KG1 (cell line): ENCODE results near the gene FNDC7.
"Not testable (repeated sequence)": the region's sequence is repeated elsewhere in the genome, so short reads cannot be mapped to it uniquely, and the experiment has no call there.

Experiments used
- DNase-seq: peaks from one replicate; lab custom pipeline; 2025; lab: John Stamatoyannopoulos, UW

FNDC7 gene

DNA sequence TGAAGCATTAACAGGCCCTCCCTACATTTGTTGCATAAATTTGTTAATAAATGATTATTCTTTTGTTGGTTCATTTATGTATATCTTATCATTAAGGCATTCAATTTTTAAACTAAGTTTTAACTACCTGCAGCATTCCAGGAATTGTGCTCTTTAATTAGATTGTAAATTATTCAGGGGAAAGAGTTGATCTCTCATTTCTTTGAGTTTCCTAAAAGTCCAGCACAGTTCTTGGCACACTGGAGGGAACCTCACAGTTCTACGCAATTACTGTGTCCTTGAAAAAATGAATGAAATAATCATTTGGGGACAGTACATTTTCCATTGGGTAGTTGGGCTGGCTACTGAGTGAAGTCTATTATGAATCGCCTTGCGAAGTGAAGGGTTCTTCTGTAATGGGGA lies 33.3 kb downstream of the FNDC7 start:
- no peak for DNase-seq

DNA sequence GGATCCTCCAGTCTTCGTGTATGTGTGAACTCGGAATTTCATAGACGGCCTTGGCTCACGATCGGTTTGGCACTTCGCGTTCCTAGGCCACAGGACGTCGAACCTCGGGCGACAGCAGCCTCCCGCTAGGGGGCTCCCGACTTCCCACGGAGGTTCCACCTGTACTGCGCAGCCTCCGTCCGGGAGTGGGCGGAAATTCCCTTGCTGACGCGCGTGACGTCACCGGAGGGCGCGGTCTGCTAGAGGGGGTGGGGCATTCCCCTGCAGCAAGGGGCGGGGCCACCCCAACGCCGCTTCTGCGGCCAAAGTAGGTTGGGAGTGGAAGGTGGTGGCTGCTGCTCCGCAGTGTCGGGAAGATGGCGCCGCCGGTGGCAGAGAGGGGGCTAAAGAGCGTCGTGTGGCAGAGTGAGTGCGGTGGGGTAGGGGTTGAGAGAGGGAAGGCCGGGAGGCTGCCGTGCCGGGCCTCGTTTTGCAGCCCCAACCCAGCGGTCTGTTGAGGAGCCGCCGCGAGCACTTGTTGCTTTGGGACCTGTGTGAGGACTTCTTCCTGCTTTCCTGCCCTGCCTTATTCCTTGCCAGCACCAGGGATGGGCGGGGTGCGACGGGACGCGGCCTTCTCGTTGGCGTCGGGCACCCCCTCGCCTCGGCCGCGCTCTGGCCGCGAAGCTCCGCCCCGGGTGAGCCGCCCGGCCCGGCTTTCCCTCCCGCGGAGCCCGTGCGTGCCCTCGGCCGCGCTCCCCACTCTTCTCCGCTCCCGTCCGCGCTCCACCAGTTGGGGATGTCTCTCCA lies 33.9 kb downstream of the FNDC7 start, which contains the start of gene STXBP3:
Gene STXBP3 (plus strand): TSS at position 293 of the 789 bp plus-strand sequence. CDS start 64 bp downstream, at position 357.
- DNase-seq, result peak; percentile 96

DNA sequence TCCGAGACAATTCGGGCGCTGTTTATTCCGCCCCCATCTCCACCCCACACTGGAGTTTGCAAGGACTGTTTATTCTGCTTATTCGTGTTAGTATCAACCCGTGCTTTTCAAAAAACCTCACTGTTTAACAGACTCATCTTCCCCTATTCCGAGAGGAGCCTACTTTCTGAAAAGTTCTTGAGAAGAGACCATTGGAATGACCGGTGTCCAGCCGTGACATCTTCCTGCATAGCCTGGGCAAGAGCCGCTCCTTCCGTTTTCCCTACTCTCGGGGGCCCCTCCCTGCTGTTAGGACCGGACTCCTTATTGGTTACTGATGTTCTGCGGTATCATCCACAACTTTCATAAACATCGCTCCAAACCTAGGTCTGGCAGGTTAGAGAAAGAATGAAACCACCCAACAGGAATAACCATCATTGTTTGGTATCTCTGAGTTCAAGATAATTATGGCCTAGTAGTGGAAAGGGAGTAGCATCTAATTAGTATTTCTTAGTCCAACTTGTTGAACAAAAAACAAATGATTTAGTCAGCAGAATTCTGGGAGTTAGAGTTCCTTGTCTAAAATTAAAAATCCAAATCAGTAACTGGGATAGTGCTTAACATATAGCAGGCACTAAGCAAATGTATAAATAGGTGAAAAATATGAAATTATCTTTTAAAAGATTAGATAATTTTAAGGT lies 34.6 kb downstream of the FNDC7 start:
- peak; percentile 8 for DNase-seq

DNA sequence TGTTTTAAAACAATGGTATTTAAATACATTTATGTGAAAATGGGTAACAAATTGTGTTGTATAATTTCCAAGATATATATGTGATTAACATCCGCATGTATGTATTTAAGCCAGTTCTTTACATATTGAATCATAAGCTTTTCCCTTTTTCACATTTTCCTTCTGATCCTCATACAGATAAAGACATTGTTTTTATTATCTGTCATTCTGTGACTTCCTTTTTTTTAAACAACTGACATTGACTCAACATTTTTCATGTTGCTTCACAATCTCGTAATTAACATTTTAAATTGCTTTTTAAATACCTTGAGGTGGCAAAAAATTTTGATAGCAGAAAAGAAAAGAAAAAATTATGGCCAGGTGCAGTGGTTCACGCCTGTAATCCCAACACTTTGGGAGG lies 35.2 kb downstream of the FNDC7 start:
- no peak for DNase-seq

DNA sequence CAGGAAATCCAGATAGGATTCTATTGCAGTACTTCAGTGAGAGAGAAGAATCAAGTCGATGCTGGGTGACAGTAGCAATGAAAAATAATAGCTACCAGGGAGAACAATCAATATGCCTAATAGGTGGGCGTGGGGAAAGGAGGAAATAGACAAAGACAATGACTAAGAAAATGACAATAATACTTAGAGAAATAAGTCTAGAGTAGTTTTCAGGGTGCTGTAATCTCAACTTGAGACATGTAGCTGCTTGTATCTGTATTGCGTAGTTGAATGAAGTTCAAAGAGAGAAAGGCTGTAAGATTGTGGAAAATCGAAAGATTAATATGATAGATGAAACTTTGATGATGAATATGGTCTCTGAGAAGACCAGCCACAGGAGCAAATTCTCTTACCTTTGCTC lies 36.4 kb downstream of the FNDC7 start:
- no peak for DNase-seq

DNA sequence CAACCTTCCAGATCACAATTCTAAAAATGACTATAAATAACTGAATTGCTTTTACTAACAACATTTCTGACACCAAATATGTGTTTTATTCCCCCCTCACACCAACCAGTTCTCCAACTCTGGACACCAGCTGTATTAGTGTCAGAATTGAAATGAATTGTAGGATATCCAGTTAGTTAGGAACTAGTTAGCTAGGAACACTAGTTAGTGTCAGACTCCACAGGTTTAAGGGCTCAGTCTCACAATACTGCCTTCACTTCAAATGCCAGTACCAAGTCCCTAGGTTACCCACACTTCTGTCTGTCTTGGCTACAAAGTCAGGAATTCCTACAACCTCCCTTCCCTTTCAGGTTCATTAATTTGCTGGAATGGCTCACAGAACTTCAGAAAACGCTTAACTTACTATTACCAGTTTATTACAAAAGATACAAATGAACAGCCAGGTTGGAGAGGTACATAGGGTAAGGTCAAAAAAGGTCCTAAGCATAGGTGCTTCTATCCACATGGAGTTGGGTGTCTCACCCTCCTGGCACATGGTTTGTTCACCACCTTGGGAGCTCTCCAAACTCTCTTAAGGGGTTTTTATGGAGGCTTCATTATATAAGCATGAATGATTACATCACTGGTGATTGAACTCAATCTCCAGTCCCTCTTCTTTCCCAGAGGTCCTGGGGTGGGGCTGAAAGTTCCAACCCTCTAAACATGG lies 37.9 kb downstream of the FNDC7 start:
- DNase-seq, result no peak

DNA sequence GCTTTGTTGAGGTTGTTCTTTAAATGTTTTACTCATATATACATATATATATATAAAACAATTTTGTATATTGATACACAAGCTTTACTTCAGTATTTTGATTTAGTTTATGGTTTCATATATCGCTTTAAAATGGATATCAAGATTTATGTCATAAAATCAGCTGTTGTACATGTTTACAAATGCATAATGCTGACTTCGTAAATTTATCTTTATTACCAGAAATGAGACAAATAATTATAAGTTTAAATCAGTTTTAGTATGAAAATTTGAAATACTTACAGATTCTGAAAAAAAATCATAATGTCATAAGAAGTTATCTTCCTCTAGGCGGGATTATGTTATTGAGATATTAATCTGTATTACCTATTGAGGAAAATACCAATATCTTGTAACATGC lies 40.7 kb downstream of the FNDC7 start:
- DNase-seq, result no peak

DNA sequence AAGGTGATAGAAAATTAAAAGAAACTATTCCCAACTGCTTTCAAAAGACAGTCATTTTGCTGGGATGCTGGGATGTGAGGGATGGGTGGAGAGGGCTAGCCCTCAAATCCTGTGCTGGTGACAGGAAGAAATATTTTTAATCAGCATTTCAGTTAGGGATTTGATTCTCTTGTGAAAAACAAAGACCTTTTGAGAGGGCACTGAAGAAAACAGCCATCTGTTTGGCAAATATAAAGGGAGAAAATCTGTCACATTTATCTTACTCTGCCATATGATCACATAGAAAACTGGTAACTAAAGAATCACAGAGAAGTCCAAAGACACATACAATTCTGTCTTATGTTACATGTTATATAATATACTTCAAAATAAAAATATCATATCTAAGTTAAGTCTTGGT lies 46.1 kb downstream of the FNDC7 start:
- no peak for DNase-seq

DNA sequence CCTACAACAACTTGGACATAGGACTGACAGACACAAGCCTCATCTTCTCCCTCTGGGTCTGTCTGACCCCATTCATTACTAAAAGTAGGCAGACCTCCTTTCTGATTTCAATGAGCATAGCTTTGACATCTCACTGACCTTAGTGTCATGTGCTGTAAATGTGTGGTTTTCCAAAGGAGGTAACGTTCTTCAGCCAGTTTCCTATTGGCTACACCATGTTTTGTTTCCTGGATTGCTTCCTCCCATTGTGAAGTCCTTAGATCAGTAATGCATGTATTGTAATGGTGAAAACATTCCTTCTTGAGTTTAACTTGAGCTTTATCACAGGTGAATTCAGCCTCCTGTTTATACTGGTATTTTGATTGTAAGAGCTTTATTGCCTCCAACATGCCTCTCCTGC lies 54.4 kb downstream of the FNDC7 start:
- no peak for DNase-seq

DNA sequence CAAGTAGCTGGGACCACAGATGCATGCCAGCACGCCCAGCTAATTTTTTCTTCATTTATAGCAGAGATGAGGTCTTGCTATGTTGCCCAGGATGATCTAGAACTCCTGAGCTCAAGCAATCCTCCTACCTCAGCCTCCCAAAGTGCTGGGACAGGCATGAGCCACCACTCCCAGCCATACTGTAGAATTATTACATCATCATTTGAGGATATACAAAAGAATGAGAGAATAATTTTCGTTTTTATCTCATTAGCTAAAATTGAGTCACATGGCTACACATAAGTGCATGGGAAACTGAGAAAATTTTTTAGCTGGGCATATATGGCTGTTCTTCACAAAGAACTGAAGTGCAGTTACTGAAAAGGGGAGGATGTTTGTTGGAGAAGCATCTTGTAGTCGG lies 55.0 kb downstream of the FNDC7 start:
- no peak for DNase-seq

DNA sequence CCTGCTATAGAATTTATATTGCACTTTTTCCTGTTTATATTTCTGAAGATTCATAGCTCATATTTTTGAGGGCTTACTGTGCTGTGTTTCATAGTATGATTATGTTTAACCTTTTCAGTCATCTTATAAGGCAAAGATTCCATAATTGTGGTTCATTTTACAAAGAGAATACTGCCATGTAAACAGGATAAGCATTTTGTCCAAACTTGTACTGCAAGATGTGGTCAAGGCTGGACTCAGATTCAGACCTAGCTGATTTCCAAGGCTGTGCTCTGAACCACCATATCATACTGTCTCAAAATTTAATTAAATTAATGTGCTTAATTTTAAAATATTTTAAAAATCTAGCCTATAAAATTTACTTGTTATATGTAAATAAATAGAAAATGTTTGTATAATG lies 65.1 kb downstream of the FNDC7 start:
- no peak for DNase-seq

DNA sequence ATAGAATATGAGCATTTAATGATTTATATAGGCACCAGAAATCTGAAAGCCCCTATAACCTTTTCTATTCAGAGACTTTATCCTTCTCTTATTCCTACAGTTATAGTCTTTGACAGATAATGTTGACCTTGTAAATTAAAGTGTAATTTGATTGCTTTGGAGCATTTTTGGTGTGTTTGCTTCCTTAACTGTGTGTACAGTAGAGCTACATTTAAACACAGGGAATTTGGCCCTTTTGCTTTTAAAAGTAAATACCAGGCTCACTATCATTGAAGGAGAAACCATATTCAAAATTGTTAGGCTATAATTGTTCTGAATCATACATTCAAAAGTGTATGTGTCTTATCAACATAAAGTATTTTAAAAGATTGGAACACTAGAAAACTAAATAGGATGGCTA lies 66.7 kb downstream of the FNDC7 start:
- DNase-seq, result no peak

DNA sequence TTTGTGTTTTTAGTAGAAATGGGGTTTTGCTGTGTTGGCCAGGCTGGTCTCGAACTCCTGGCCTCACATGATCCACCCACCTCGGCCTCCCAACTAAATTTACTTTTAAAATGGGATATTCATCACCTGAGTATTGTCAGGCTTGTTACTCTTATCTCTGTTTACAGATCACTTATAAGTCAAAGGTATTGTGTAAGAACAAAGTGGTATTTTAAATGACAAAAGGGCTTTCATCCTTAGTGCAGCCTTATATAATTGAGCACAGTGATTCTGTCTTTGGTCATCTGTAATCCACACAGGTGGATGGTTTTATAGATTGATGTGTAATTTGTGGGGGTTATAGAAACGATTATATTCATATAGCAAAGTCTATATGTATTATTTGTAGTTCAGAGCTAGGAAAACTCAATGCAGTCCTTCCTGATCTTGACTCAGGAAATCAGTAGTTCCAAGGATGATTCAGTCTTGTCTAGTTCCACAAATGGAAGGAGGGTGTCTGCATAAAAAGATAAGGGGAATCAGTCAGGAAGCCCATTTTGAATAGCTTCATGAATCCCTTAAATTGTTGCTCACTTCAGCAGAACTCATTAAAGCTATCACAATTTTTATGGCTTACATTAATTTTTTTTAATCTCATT lies 68.3 kb downstream of the FNDC7 start:
- DNase-seq, result no peak

DNA sequence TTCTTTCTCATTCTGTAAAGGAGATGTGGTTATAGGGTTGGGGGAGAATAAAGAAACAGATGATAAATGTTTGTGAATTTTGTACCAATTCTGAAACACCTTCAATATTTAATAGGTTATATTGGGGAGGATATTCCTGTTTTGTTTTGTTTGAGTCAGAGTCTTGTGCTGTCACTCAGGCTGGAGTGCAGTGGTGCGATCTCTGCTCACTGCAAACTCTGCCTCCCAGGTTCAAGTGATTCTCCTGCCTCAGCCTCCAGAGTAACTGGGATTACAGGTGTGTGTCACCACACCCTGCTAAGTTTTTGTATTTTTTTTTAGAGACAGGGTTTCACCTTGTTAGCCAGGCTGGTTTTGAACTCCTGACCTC lies 68.9 kb downstream of the FNDC7 start:
- DNase-seq, result not testable (repeated sequence)

DNA sequence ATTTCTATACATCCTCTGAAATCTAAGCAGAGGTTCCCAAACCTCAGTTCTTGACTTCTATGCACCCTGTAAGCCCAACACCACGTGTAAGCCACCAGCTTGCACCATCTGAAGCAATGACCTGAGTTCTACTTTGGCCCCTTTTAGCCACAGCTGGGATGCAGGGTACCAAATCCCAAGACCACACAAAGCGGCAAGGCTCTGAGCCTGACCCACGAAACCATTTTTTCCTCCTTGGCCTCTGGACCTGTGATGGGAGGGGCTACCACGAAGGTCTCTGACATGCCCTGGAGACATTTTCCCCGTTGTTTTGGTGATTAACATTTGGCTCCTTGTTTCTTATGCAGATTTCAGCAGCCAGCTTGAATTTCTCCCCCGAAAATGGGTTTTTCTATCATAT lies 72.6 kb downstream of the FNDC7 start:
- no peak for DNase-seq

DNA sequence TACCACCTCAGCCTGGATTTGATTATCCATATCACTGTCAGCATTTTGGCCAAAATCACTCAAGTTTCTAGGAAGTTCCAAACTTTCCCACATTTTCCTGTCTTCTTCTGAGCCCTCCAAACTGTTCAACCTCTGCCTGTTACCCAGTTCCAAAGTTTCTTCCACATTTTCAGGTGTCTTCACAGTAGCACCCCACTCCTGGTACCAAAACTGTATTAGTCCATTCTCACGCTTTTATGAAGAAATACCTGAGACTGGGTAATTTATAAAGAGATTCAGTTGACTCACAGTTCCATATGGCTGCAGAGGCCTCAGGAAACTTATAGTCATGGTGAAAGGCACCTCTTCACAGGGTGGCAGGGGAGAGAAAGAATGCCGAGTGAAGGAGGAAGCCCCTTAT lies 73.2 kb downstream of the FNDC7 start:
- DNase-seq, result no peak

DNA sequence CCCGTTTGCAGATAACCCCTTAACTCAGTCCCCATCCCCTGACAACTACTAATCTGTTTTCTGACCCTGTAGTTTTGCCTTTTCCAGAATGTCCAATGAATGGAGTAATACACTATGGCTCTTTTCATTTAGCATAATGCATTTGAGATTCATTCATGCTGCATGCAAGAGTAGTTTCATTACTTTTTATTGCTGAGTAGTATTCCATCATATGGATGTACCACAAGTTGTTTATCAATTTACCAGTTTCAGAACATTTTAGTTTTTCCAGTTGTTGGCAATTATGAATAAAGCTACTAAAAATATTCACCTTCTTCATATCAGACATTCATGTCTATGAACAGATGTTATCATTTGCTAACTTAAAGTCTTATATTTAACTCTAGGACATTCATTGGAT lies 79.1 kb downstream of the FNDC7 start:
- no peak for DNase-seq
